Measurements from ENCODE around the gene ELL3.

GRCh38 chr15:43776718-43777266, at the start of gene ELL3:
- no peak for TF ChIP-seq EZH2 (IDR thresholded peaks at IDR 0.05; ENCODE audit: insufficient read depth, low read length)
- no peak for TF ChIP-seq CTCF (IDR thresholded peaks at IDR 0.05; ENCODE audit: insufficient read depth, low read depth, low read length)

Measured in astrocyte (in vitro differentiated cells and primary cell).